Thymus (tissue), 11 donors: ENCODE measurements around the gene PRKAG3. TPM values are rescaled to one million over a fixed set of nuclear protein-coding genes. Genes with fewer than 3 reads are reported as not detected.
"Not testable (repeated sequence)": the region's sequence is repeated elsewhere in the genome, so short reads cannot be mapped to it uniquely, and the experiment has no call there.

Source experiments
- DNase-seq, 9 donors: peaks; one replicate each; pipeline ENCODE4 v3.0.0-alpha.2; 2013; ENCODE audit warnings: low spot score in 9 of 9, low read depth in 6 of 9, missing footprints in 1 of 9
- H3K27ac ChIP-seq, 2 donors: one replicate each; pipeline ENCODE4 v1.5.1; 2013; ENCODE audit warnings: control low read depth in 1 of 2, low read depth in 1 of 2, low read length in 1 of 2, mild to moderate bottlenecking in 1 of 2, moderate library complexity in 1 of 2
- H3K27me3 ChIP-seq, 2 donors: one replicate each; pipeline ENCODE4 v1.5.1; 2013; ENCODE audit warnings: low read length in 1 of 2; ENCODE audit not compliant: control insufficient read depth in 2 of 2, insufficient read depth in 1 of 2
- H3K36me3 ChIP-seq, 2 donors: one replicate each; pipeline ENCODE4 v1.5.1; 2013; ENCODE audit warnings: low read length in 1 of 2, mild to moderate bottlenecking in 1 of 2, moderate library complexity in 1 of 2; ENCODE audit not compliant: control insufficient read depth in 2 of 2, insufficient read depth in 2 of 2
- H3K4me1 ChIP-seq, 2 donors: one replicate each; pipeline ENCODE4 v1.5.1; 2013; ENCODE audit warnings: low read length in 2 of 2; ENCODE audit not compliant: control insufficient read depth in 2 of 2, insufficient read depth in 2 of 2
- H3K4me3 ChIP-seq, 2 donors: one replicate each; pipeline ENCODE4 v1.5.1; 2013; ENCODE audit warnings: low read length in 2 of 2, control low read depth in 1 of 2, mild to moderate bottlenecking in 1 of 2
- H3K9me3 ChIP-seq, 2 donors: one replicate each; pipeline ENCODE4 v1.5.1; 2013; ENCODE audit warnings: low read length in 1 of 2, mild to moderate bottlenecking in 1 of 2; ENCODE audit not compliant: control insufficient read depth in 2 of 2, insufficient read depth in 1 of 2
- WGBS: extraction: QIAGEN DNeasy Blood & Tissue Kit; methylation state at CpG from one replicate; pipeline ENCODE4 v1.1.7; 2013; 5-methylcytosine and 5-hydroxymethylcytosine counted together
- polyA plus RNA-seq: library from polyadenylated mRNA; stranded (reverse); fragments of 200-250 nt; gene quantifications from one replicate; pipeline ENCODE4 v1.2.3, GENCODE V29; 2013
- total RNA-seq: library from RNA; stranded (reverse); fragments of 120-200 nt; gene quantifications from one replicate; pipeline ENCODE4 v1.2.4, GENCODE V29; 2013
- donor health status: healthy.

Gene PRKAG3
- total and polyA plus RNA-seq, 2 donors, result 0.07 TPM; not detected in 1

DNA sequence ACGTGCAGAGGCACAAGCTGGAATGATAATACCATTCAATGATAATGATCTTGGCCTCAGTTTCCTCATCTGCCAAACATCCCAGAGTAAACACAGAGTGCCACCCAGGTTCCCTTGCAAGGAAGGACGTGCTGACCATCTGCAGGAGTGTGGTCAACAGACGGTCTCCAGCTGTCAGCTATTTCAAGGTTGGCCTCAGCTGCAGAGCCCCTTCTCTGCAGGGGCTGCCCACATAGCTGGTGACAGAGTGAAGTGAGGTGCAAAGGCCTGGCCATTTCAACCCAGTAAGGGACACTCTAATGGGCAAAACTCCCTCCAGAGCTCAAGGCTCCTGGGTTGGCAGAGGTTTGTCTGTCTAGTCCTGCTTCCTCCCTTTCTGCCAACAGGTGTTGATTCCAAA, 19.7 kb upstream of the PRKAG3 start:
- DNase-seq, result no peak
- WGBS, result 61% methylated on average over 3 of the region's 3 CpGs
- H3K27me3 ChIP-seq, result peaks cover 21 to 54% of the 10 kb centered on the region in 2 donors
- peaks cover 0 to 3% of the 10 kb centered on the region in 2 donors for H3K4me1 ChIP-seq
- peaks cover 0 to 1% of the 10 kb centered on the region in 2 donors for H3K9me3 ChIP-seq
- no peak overlapping the region for H3K4me3 ChIP-seq
- H3K36me3 ChIP-seq, result no peaks in the 10 kb centered on the region
- H3K27ac ChIP-seq, result no peak overlapping the region

DNA sequence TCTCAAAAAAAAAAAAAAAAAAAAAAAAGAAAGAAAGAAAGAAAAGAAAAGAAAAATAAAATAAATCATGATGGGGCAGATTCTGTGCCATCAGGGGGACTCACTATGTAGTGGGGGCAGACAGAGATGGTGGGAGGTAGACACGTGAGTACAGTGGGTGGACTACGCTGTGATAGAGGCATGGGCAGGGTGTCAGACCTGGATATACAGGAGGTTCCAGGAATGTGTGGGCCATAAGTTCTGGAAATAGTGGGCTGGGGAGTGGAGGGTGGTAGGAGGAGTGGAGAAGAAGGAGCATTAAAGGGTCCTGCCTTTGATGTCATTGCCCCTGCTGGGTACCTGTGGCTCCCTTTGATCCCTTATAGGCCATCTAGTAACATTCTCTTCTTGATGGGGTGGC, 19.2 kb upstream of the PRKAG3 start:
- no peak overlapping the region for H3K4me3 ChIP-seq
- peaks cover 0 to 1% of the 10 kb centered on the region in 2 donors for H3K9me3 ChIP-seq
- no peaks in the 10 kb centered on the region for H3K4me1 ChIP-seq
- no peak overlapping the region for H3K27ac ChIP-seq
- no peak for DNase-seq
- peaks cover 21 to 49% of the 10 kb centered on the region in 2 donors for H3K27me3 ChIP-seq
- no peaks in the 10 kb centered on the region for H3K36me3 ChIP-seq
- WGBS, result 84% methylated on average over 2 of the region's 2 CpGs

DNA sequence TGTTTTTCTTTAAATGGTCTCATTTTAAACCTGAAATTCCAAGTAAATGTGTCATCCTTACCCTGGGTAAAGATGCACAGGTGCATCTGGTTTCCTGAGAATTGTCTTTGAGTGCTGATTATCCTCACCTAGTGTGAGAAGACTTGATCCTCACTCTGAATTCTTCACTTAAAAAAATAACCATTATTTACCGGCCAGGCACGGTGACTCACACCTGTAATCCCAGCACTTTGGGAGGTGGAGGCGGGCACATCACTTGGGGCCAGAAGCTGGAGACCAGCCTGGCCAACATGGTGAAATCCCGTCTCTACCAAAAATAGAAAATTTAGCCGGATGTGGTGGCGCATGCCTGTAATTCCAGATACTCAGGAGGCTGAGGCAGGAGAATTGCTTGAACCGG, 18.1 kb upstream of the PRKAG3 start:
- WGBS, result 92% methylated on average over 7 of the region's 7 CpGs
- peaks cover 16 to 38% of the 10 kb centered on the region in 2 donors for H3K27me3 ChIP-seq
- H3K9me3 ChIP-seq, result peaks cover 0 to 1% of the 10 kb centered on the region in 2 donors
- H3K4me3 ChIP-seq, result no peak overlapping the region
- no peaks in the 10 kb centered on the region for H3K4me1 ChIP-seq
- no peaks in the 10 kb centered on the region for H3K36me3 ChIP-seq
- no peak overlapping the region for H3K27ac ChIP-seq
- no peak for DNase-seq

DNA sequence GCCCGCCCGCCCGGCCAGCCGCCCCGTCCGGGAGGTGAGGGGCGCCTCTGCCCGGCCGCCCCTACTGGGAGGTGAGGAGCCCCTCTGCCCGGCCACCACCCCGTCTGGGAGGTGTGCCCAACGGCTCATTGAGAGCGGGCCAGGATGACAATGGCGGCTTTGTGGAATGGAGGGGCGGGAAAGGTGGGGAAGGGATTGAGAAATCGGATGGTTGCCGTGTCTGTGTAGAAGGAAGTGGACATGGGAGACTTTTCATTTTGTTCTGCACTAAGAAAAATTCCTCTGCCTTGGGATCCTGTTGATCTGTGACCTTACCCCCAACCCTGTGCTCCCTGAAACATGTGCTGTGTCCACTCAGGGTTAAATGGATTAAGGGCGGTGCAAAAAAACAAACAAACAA, 15.4 kb upstream of the PRKAG3 start:
- H3K4me1 ChIP-seq, H3K9me3 ChIP-seq, H3K36me3 ChIP-seq, H3K4me3 ChIP-seq, DNase-seq, H3K27ac ChIP-seq: not testable (repeated sequence)
- WGBS, result 93% methylated on average over 18 of the region's 18 CpGs
- peaks cover 0 to 12% of the 10 kb centered on the region in 2 donors for H3K27me3 ChIP-seq

DNA sequence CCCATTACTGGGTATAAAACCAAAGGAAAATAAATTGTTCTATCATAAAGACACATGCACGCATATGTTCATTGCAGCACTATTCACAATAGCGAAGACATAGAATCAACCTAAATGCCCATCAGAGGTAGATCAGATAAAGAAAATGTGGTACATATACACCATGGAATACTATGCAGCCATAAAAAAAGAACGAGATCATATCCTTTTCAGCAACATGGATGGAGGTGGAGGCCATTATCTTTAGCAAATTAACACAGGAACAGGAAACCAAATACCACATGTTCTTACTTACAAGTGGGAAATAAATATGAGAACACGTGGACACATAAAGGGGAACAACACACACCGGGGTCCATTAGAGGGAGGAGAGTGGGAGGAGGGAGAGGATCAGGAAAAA, 12.7 kb upstream of the PRKAG3 start:
- H3K4me1 ChIP-seq, H3K27ac ChIP-seq, H3K4me3 ChIP-seq, H3K36me3 ChIP-seq, H3K27me3 ChIP-seq, DNase-seq, H3K9me3 ChIP-seq: not testable (repeated sequence)
- WGBS, result 56% methylated on average over 5 of the region's 5 CpGs

DNA sequence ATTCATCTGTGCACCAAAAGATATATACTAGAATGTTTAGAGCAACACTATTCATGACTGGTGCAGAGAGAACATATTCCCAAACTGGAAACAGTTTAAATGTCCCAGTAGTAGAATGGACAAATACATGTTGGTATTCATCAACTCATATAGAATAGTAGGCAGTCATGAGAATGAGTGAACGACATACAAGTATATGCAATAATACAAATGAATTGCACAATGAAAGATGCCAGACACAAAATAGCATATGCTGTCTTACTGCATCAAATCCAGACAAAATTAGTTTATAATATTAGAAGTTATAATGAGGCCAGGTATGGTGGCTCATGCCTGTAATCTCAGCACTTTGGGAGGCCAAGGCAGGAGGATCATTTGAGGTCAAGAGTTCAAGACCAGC, 8.3 kb upstream of the PRKAG3 start:
- WGBS, result 92% methylated on average over 1 of the region's 1 CpG
- no peak overlapping the region for H3K27ac ChIP-seq
- DNase-seq, result no peak

DNA sequence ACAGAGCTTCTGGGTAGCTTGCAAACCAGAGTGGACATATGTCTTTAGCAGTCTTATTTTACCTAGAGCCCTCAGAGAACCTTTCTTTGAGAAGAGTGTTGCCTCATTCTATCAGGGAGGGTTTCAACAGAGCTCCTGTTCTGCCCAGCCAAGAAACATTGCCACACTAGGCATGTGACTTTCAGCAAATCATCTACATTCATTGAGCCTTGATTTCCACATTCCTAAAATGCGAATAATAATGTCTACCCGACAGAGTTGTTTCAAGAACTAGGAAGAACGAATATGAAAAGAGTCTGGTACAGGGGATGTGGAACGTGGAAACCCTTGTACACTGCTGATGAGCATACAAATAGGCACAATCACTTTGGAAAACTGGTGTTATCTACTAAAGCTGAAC, 7.8 kb upstream of the PRKAG3 start:
- Histone ChIP-seq H3K9me3 (no peaks in the 10 kb centered on the region), H3K27ac (no peak overlapping the region), H3K4me1 (no peaks in the 10 kb centered on the region), H3K27me3 (peaks cover 0 to 8% of the 10 kb centered on the region in 2 donors), H3K4me3 (no peak overlapping the region), H3K36me3 (no peaks in the 10 kb centered on the region)
- no peak for DNase-seq
- WGBS, result 86% methylated on average over 4 of the region's 4 CpGs

More for the DNA sequence above, 8.3 kb upstream of the PRKAG3 start:
- Histone ChIP-seq H3K4me3 (no peak overlapping the region), H3K36me3 (no peaks in the 10 kb centered on the region), H3K4me1 (no peaks in the 10 kb centered on the region), H3K27me3 (peaks cover 0 to 5% of the 10 kb centered on the region in 2 donors), H3K9me3 (no peaks in the 10 kb centered on the region)

DNA sequence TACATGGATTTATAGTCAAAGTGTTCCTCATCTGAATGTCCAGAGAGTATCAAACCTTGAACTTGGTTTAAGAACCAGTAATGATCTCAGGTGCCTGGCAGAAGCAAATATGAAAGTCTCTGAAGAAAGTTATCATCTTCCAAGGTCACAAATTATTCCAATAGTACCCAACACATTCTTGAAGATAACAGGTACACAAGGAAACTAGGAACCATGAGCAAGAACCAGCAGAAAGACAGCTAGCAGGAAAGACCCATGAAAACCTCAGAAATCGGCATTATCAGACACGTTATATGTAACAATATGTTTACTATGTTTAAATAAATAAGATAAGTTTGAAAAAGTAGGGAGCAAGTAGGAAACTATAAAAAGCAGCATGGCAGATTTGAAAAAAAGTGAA, 5.9 kb upstream of the PRKAG3 start:
- Histone ChIP-seq H3K27me3 (peaks cover 0 to 10% of the 10 kb centered on the region in 2 donors), H3K36me3 (no peaks in the 10 kb centered on the region), H3K27ac (no peak overlapping the region), H3K4me1 (no peaks in the 10 kb centered on the region), H3K9me3 (no peaks in the 10 kb centered on the region), H3K4me3 (no peak overlapping the region)
- DNase-seq, result no peak
- 95% methylated on average over 2 of the region's 2 CpGs for WGBS

DNA sequence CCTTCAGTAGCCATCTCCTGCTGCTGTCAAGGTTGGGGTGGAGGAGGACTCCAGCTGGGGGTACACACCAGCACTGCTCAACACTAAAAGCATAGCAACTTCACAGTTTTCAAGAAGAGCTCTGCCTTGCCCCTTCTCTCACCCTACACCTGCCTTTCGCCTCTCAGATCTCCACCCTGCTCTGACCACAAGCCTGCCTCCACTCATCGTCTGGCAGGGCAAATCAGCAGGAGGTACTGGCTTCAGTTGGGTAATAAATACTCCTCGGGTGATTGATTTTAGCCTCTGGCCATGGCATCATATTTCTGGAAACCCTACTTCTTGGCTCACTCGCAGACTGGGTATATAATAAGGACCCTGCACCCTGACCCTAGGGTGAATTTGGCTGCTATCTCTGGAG, 3.1 kb upstream of the PRKAG3 start:
- Histone ChIP-seq H3K27me3 (peaks cover 0 to 26% of the 10 kb centered on the region in 2 donors), H3K4me1 (no peaks in the 10 kb centered on the region), H3K9me3 (no peaks in the 10 kb centered on the region), H3K36me3 (no peaks in the 10 kb centered on the region), H3K4me3 (no peak overlapping the region), H3K27ac (no peak overlapping the region)
- 76% methylated on average over 4 of the region's 4 CpGs for WGBS
- no peak for DNase-seq
